ENCODE results near the gene CLIC5.

GRCh38 chr6:45947807-45948206, 67.9 kb downstream of the CLIC5 start:
- TF ChIP-seq POLR2A (IDR thresholded peaks at IDR 0.05) (no peak), CTCF (IDR thresholded peaks at IDR 0.05 in 4 of 5, conservative IDR thresholded peaks at IDR 0.05 in 1 of 5) (no peak)
